Bronchial epithelial cell (primary cell): ENCODE measurements around the gene GLA. TPM values are rescaled to one million over a fixed set of nuclear protein-coding genes. Genes with fewer than 3 reads are reported as not detected.
A peak's percentile ranks its signal among the peaks of the same experiment; 100 is the strongest.

Experiments used
- DNase-seq: peaks from one replicate; pipeline ENCODE4 v3.0.0-alpha.2; 2010; ENCODE audit warnings: low read depth
- FAIRE-seq: peaks from 2 replicates; lab custom pipeline; 2011; peaks lifted over from hg19 to GRCh38; lab: Jason Lieb, UNC
- H3K27me3 ChIP-seq: 2 replicates; pipeline ENCODE4 v1.5.1; 2011; ENCODE audit warnings: low read length; ENCODE audit not compliant: control insufficient read depth, insufficient read depth
- H3K36me3 ChIP-seq: 2 replicates; pipeline ENCODE4 v1.5.1; 2011; ENCODE audit warnings: low read length; ENCODE audit not compliant: control insufficient read depth, insufficient read depth
- H3K4me3 ChIP-seq: 2 replicates; pipeline ENCODE4 v1.5.1; 2011; ENCODE audit warnings: mild to moderate bottlenecking, low read depth, low read length, control low read depth
- CTCF ChIP-seq: IDR thresholded peaks from 2 replicates; pipeline ENCODE4 v1.5.1; 2011; ENCODE audit warnings: mild to moderate bottlenecking, moderate library complexity, low read length, control low read depth, inconsistent platforms; ENCODE audit not compliant: insufficient read depth, severe bottlenecking
- total RNA-seq: library from RNA; depleted of rRNA; stranded (reverse); fragments of >200 nt; gene quantifications from 2 replicates; pipeline ENCODE4 v1.2.1, GENCODE V29; 2014

Gene GLA
- total RNA-seq, 1 donor from 2014 or later = 15.0 TPM

GRCh38 chrX:101442085-101442484 lies 34.4 kb upstream of the GLA start:
- Histone ChIP-seq H3K27me3 (no peaks in the 10 kb centered on the region), H3K4me3 (no peak overlapping the region), H3K36me3 (no peaks in the 10 kb centered on the region)
- FAIRE-seq = no peak
- no peak for TF ChIP-seq CTCF
- no peak for DNase-seq

GRCh38 chrX:101430457-101431078 lies 22.8 kb upstream of the GLA start:
- peak; percentile 30 for DNase-seq
- Histone ChIP-seq H3K36me3 (no peaks in the 10 kb centered on the region), H3K4me3 (no peak overlapping the region), H3K27me3 (no peaks in the 10 kb centered on the region)
- no peak for FAIRE-seq
- TF ChIP-seq CTCF = no peak

GRCh38 chrX:101429934-101430333 lies 22.2 kb upstream of the GLA start:
- no peak overlapping the region for H3K4me3 ChIP-seq
- FAIRE-seq (no peak), DNase-seq (peak; percentile 35)
- H3K27me3 ChIP-seq = no peaks in the 10 kb centered on the region
- no peaks in the 10 kb centered on the region for H3K36me3 ChIP-seq
- no peak for TF ChIP-seq CTCF

GRCh38 chrX:101427954-101428353 lies 20.2 kb upstream of the GLA start:
- no peak for DNase-seq
- TF ChIP-seq CTCF = no peak
- Histone ChIP-seq H3K4me3 (no peak overlapping the region), H3K27me3 (no peaks in the 10 kb centered on the region), H3K36me3 (no peaks in the 10 kb centered on the region)
- no peak for FAIRE-seq

- no peak overlapping the region for H3K4me3 ChIP-seq
- no peak for FAIRE-seq
- H3K27me3 ChIP-seq = no peaks in the 10 kb centered on the region
- H3K36me3 ChIP-seq = no peaks in the 10 kb centered on the region
- no peak for DNase-seq
- no peak for TF ChIP-seq CTCF
Observed at GRCh38 chrX:101419489-101419888, 11.8 kb upstream of the GLA start.
